SK-N-SH (cell line): ENCODE results near the gene FCRL4. TPM values are rescaled to one million over a fixed set of nuclear protein-coding genes. Genes with fewer than 3 reads are reported as not detected.

Experiments
- CTCF ChIA-PET: fragments of 300-600, 350-600 bp; formaldehyde crosslinking; extraction: SDS; loops from one replicate; lab custom pipeline; 2021; lab: Yijun Ruan, JAX
- POLR2A ChIA-PET: fragments of 350-600 bp; sonication (Branson Sonifier 250); formaldehyde crosslinking; extraction: SDS; loops from one replicate; lab custom pipeline; 2020; ENCODE audit warnings: antibody characterized with exemption, inconsistent platforms; lab: Yijun Ruan, JAX
- DNase-seq: peaks from one replicate; pipeline ENCODE4 v3.0.0; 2012
- H2AFZ ChIP-seq: fragments of 200-600 bp; sonication (generic); 2 replicates; pipeline ENCODE4 v1.8.1; 2016; ENCODE audit warnings: antibody characterized with exemption, mild to moderate bottlenecking, low read depth
- H3F3A ChIP-seq: fragments of 200-600 bp; sonication (generic); replicated peaks from 2 replicates; pipeline ENCODE3; 2016; ENCODE audit warnings: antibody characterized with exemption, mild to moderate bottlenecking; ENCODE audit not compliant: insufficient read depth
- H3K27ac ChIP-seq, 2 experiments: fragments of 200-500 bp in 1 of 2; fragments of 200-600 bp in 1 of 2; sonication (Bioruptor generic) in 1 of 2; sonication (generic), shearing (Covaris generic) in 1 of 2; 2 replicates each; pipeline versions ENCODE4 v1.5.1 to v1.6.1; 2014 to 2016; ENCODE audit warnings: low read depth in 2 of 2, inconsistent platforms in 1 of 2, low read length in 1 of 2, mild to moderate bottlenecking in 1 of 2, mixed read lengths in 1 of 2
- H3K27me3 ChIP-seq: fragments of 200-600 bp; sonication (generic), shearing (Covaris generic); 2 replicates; pipeline ENCODE4 v1.6.1; 2016; ENCODE audit warnings: mixed run types; ENCODE audit not compliant: insufficient read depth
- H3K36me3 ChIP-seq, 2 experiments: fragments of 200-500 bp in 1 of 2; fragments of 200-600 bp in 1 of 2; sonication (Bioruptor generic) in 1 of 2; sonication (generic) in 1 of 2; replicated peaks in 1 of 2; 2 replicates each; pipeline versions ENCODE3 to v1.5.1; 2014 to 2016; ENCODE audit warnings: low read length in 1 of 2, mild to moderate bottlenecking in 1 of 2; ENCODE audit not compliant: insufficient read depth in 2 of 2, control insufficient read depth in 1 of 2
- H3K4me1 ChIP-seq, 2 experiments: fragments of 200-500 bp in 1 of 2; fragments of 200-600 bp in 1 of 2; sonication (Bioruptor generic) in 1 of 2; sonication (generic), shearing (Covaris generic) in 1 of 2; 2 replicates each; pipeline versions ENCODE4 v1.5.1 to v1.6.1; 2014 to 2016; ENCODE audit warnings: low read depth in 1 of 2, low read length in 1 of 2, mixed run types in 1 of 2; ENCODE audit not compliant: insufficient read depth in 2 of 2, control insufficient read depth in 1 of 2
- H3K4me2 ChIP-seq: fragments of 200-600 bp; sonication (generic), shearing (Covaris generic); 2 replicates; pipeline ENCODE4 v1.6.1; 2017; ENCODE audit warnings: mixed run types
- H3K4me3 ChIP-seq, 2 experiments: fragments of 200-500 bp in 1 of 2; fragments of 200-600 bp in 1 of 2; sonication (Bioruptor generic) in 1 of 2; sonication (generic), shearing (Covaris generic) in 1 of 2; 2 replicates each; pipeline versions ENCODE4 v1.5.1 to v1.8.1; 2014 to 2016; ENCODE audit warnings: low read depth in 2 of 2, inconsistent platforms in 1 of 2, low read length in 1 of 2, mild to moderate bottlenecking in 1 of 2, mixed read lengths in 1 of 2, moderate library complexity in 1 of 2
- H3K79me2 ChIP-seq: fragments of 200-600 bp; sonication (generic); 2 replicates; pipeline ENCODE4 v1.8.1; 2017; ENCODE audit warnings: mild to moderate bottlenecking; ENCODE audit not compliant: insufficient read depth
- H3K9ac ChIP-seq: fragments of 200-600 bp; sonication (generic); 2 replicates; pipeline ENCODE4 v1.6.1; 2017; ENCODE audit warnings: mixed run types
- H3K9me2 ChIP-seq: fragments of 200-600 bp; sonication (generic); 2 replicates; pipeline ENCODE4 v1.6.1; 2017; ENCODE audit warnings: mixed run types
- H3K9me3 ChIP-seq: fragments of 200-600 bp; sonication (generic); 2 replicates; pipeline ENCODE4 v1.6.1; 2017; ENCODE audit warnings: mixed run types, mild to moderate bottlenecking, moderate library complexity
- H4K20me1 ChIP-seq: fragments of 200-600 bp; sonication (generic); 2 replicates; pipeline ENCODE4 v1.6.1; 2017; ENCODE audit warnings: mild to moderate bottlenecking, mixed run types; ENCODE audit not compliant: insufficient read depth
- CHD2 ChIP-seq: fragments of 150-350 bp; IDR thresholded peaks from 2 replicates; pipeline ENCODE4 v1.6.1; 2018; ENCODE audit warnings: low read length; ENCODE audit not compliant: partially characterized antibody
- CTCF ChIP-seq: fragments of 200-600 bp; sonication (generic); IDR thresholded peaks from 2 replicates; pipeline ENCODE4 v1.6.1; 2017; ENCODE audit warnings: antibody characterized with exemption, mild to moderate bottlenecking, moderate library complexity
- EZH2phosphoT487 ChIP-seq: fragments of 200-600 bp; sonication (generic); IDR thresholded peaks from 2 replicates; pipeline ENCODE4 v1.6.1; 2017; ENCODE audit warnings: low read depth, mixed run types, mild to moderate bottlenecking, antibody characterized with exemption, moderate library complexity, borderline replicate concordance
- FOSL2 ChIP-seq: IDR thresholded peaks from 2 replicates; pipeline ENCODE4 v1.4.0; 2012; ENCODE audit warnings: low read depth, mild to moderate bottlenecking, moderate library complexity, borderline replicate concordance
- FOXJ3 ChIP-seq: sonication (generic); formaldehyde crosslinking; IDR thresholded peaks from 2 replicates; pipeline ENCODE4 v1.5.1; 2020; ENCODE audit warnings: mild to moderate bottlenecking, missing genetic modification reagents
- GABPA ChIP-seq: IDR thresholded peaks from 2 replicates; pipeline ENCODE4 v1.4.0; 2012; ENCODE audit warnings: low read depth, mild to moderate bottlenecking
- GATA2 ChIP-seq: sonication (generic); formaldehyde crosslinking; IDR thresholded peaks from 2 replicates; pipeline ENCODE4 v1.5.0; 2020; ENCODE audit warnings: mild to moderate bottlenecking, missing genetic modification reagents
- IRF3 ChIP-seq: fragments of 150-350 bp; IDR thresholded peaks from 2 replicates; pipeline ENCODE4 v1.6.1; 2016; ENCODE audit warnings: mild to moderate bottlenecking, low read depth, low read length
- MAX ChIP-seq: IDR thresholded peaks from 2 replicates; pipeline ENCODE4 v1.4.0; 2012; ENCODE audit warnings: low read depth
- MXI1 ChIP-seq: IDR thresholded peaks from 2 replicates; pipeline ENCODE4 v1.6.1; 2012; ENCODE audit warnings: mild to moderate bottlenecking, low read depth, low read length, improper control_type of control experiment
- NFIC ChIP-seq: IDR thresholded peaks from 2 replicates; pipeline ENCODE4 v1.4.0; 2012; ENCODE audit warnings: borderline replicate concordance
- RCOR1 ChIP-seq: fragments of 150-350 bp; IDR thresholded peaks from 2 replicates; pipeline ENCODE4 v1.6.1; 2017; ENCODE audit warnings: antibody characterized with exemption, low read length
- RFX5 ChIP-seq: IDR thresholded peaks from 2 replicates; pipeline ENCODE4 v1.6.1; 2012; ENCODE audit warnings: mild to moderate bottlenecking, improper control_type of control experiment, low read length
- RXRA ChIP-seq: IDR thresholded peaks from 2 replicates; pipeline ENCODE4 v1.4.0; 2012; ENCODE audit warnings: low read depth, mild to moderate bottlenecking, borderline replicate concordance
- USF1 ChIP-seq: IDR thresholded peaks from 2 replicates; pipeline ENCODE4 v1.4.0; 2012; ENCODE audit warnings: low read depth, borderline replicate concordance
- YY1 ChIP-seq: IDR thresholded peaks from 2 replicates; pipeline ENCODE4 v1.4.0; 2012; ENCODE audit warnings: low read depth, mild to moderate bottlenecking
- ZBTB33 ChIP-seq: IDR thresholded peaks from 2 replicates; pipeline ENCODE4 v1.4.0; 2012; ENCODE audit warnings: low read depth, borderline replicate concordance
- WGBS: methylation state at CpG from one replicate; pipeline ENCODE4 v1.1.6; 2017; ENCODE audit warnings: low lambda C conversion rate; 5-methylcytosine and 5-hydroxymethylcytosine counted together
- polyA plus RNA-seq, 3 experiments: library from polyadenylated mRNA; depleted of rRNA; stranded (reverse); fragments of >200 nt; gene quantifications; 2 replicates each; pipeline ENCODE4 v1.2.3, GENCODE V29; 2012

The FCRL4 gene
- polyA plus RNA-seq, 1 of the 3 experiments (the other 2 are of a cell fraction), result not detected

- CTCF ChIA-PET, result interaction anchor here (1.5 kb wide), 1 partner anchor 59 kb away, joined by 3 read pairs; no protein-coding TSS in a partner anchor
These were observed 41.9 kb upstream of the FCRL4 start for GRCh38 chr1:157639800-157640199.

More at GRCh38 chr1:157639800-157640199, 41.9 kb upstream of the FCRL4 start:
- TF ChIP-seq CTCF (no peak), NFIC (no peak), GATA2 (CRISPR knock-in tag) (no peak), RXRA (no peak), MXI1 (no peak), GABPA (no peak), USF1 (no peak), IRF3 (no peak), YY1 (no peak), FOXJ3 (no peak), ZBTB33 (no peak), EZH2phosphoT487 (no peak), MAX (no peak), FOSL2 (no peak), RCOR1 (no peak), RFX5 (no peak), CHD2 (no peak)
- H3K9ac ChIP-seq, result no peak overlapping the region
- 1% methylated on average over 4 of the region's 4 CpGs for WGBS
- no peaks in the 10 kb centered on the region for H3F3A ChIP-seq
- no peak overlapping the region for H3K27ac ChIP-seq
- no peaks in the 10 kb centered on the region for H3K4me1 ChIP-seq
- no peaks in the 10 kb centered on the region for H3K79me2 ChIP-seq
- H3K36me3 ChIP-seq, result no peaks in the 10 kb centered on the region
- no peak for DNase-seq
- no peak overlapping the region for H3K4me3 ChIP-seq
- H3K4me2 ChIP-seq, result no peak overlapping the region
- H4K20me1 ChIP-seq, result no peaks in the 10 kb centered on the region
- POLR2A ChIA-PET, result no interaction called here
- H3K27me3 ChIP-seq, result no peaks in the 10 kb centered on the region
- H2AFZ ChIP-seq, result no peak overlapping the region
- H3K9me2 ChIP-seq, result no peaks in the 10 kb centered on the region
- no peaks in the 10 kb centered on the region for H3K9me3 ChIP-seq
